Hepatocyte (in vitro differentiated cells): ENCODE measurements around the gene C9orf50. TPM values are rescaled to one million over a fixed set of nuclear protein-coding genes. Genes with fewer than 3 reads are reported as not detected.
A peak's percentile ranks its signal among the peaks of the same experiment; 100 is the strongest.

ENCODE experiments used
- DNase-seq: peaks from one replicate; pipeline ENCODE4 v3.0.0-alpha.2; 2016; ENCODE audit warnings: low spot score
- H2AFZ ChIP-seq: fragments of 200-600 bp; sonication (generic); 2 replicates; pipeline ENCODE4 v1.6.0; 2016; ENCODE audit warnings: antibody characterized with exemption, mild to moderate bottlenecking
- H3K27ac ChIP-seq: fragments of 200-600 bp; sonication (generic); 2 replicates; pipeline ENCODE4 v1.5.1; 2016; ENCODE audit warnings: mild to moderate bottlenecking
- H3K27me3 ChIP-seq: fragments of 200-600 bp; sonication (generic); 2 replicates; pipeline ENCODE4 v1.6.1; 2016
- H3K36me3 ChIP-seq: fragments of 200-600 bp; sonication (generic); replicated peaks from 2 replicates; pipeline ENCODE4 v1.5.1; 2016; ENCODE audit warnings: low read depth; ENCODE audit not compliant: insufficient read depth
- H3K4me1 ChIP-seq: fragments of 200-600 bp; sonication (generic); 2 replicates; pipeline ENCODE4 v1.5.1; 2016; ENCODE audit warnings: mild to moderate bottlenecking, moderate library complexity; ENCODE audit not compliant: insufficient read depth
- H3K4me2 ChIP-seq: fragments of 200-600 bp; sonication (generic); 2 replicates; pipeline ENCODE4 v1.6.0; 2016
- H3K4me3 ChIP-seq: fragments of 200-600 bp; sonication (generic); 2 replicates; pipeline ENCODE4 v1.5.1; 2016; ENCODE audit warnings: mild to moderate bottlenecking
- H3K79me2 ChIP-seq: fragments of 200-600 bp; sonication (generic); 2 replicates; pipeline ENCODE4 v1.6.0; 2017; ENCODE audit warnings: mild to moderate bottlenecking
- H3K9me2 ChIP-seq: fragments of 200-600 bp; sonication (generic); replicated peaks from 2 replicates; pipeline ENCODE4 v1.6.0; 2017; ENCODE audit warnings: mild to moderate bottlenecking; ENCODE audit not compliant: insufficient read depth
- H3K9me3 ChIP-seq: fragments of 200-600 bp; sonication (generic); 2 replicates; pipeline ENCODE4 v1.5.1; 2016; ENCODE audit warnings: low read depth, mild to moderate bottlenecking
- H4K20me1 ChIP-seq: fragments of 200-600 bp; sonication (generic); 2 replicates; pipeline ENCODE4 v1.6.0; 2016; ENCODE audit warnings: mild to moderate bottlenecking; ENCODE audit not compliant: insufficient read depth, poor library complexity, severe bottlenecking
- EZH2 ChIP-seq: fragments of 200-600 bp; sonication (generic); IDR thresholded peaks from 2 replicates; pipeline ENCODE4 v1.6.1; 2016; ENCODE audit warnings: antibody characterized with exemption, mild to moderate bottlenecking, borderline replicate concordance
- EZH2phosphoT487 ChIP-seq: fragments of 200-600 bp; sonication (generic); IDR thresholded peaks from one replicate; pipeline ENCODE4 v1.6.1; 2018; ENCODE audit warnings: antibody characterized with exemption, mild to moderate bottlenecking, low read depth, moderate library complexity; ENCODE audit not compliant: unreplicated experiment, severe bottlenecking
- WGBS: methylation state at CpG from one replicate; pipeline ENCODE4 v1.1.6; 2016; ENCODE audit warnings: low lambda C conversion rate; ENCODE audit errors: missing lambda C conversion rate; 5-methylcytosine and 5-hydroxymethylcytosine counted together
- polyA plus RNA-seq: library from polyadenylated mRNA; unstranded; fragments of >200 nt; fragmentation: Nextera tagmentation; extraction: Ambion mirVana; gene quantifications from 2 replicates; pipeline ENCODE4 v1.2.1, GENCODE V29; 2016
- total RNA-seq: library from RNA; depleted of rRNA; stranded (reverse); fragments of >200 nt; gene quantifications from 2 replicates; pipeline ENCODE4 v1.2.3, GENCODE V29; 2014
- TF ChIP-seq, protein P1 (sequence below): fragments of 200-600 bp; sonication (generic); IDR thresholded peaks from 2 replicates; pipeline ENCODE4 v1.5.1; 2016; ENCODE audit warnings: antibody characterized with exemption, mild to moderate bottlenecking; ENCODE audit not compliant: poor library complexity

C9orf50 gene
- total and polyA plus RNA-seq, 2 experiments from 2014 or later, result not detected

GRCh38 chr9:129586245-129586644 is 34.7 kb downstream of the C9orf50 start:
- TF ChIP-seq, protein P1, sequence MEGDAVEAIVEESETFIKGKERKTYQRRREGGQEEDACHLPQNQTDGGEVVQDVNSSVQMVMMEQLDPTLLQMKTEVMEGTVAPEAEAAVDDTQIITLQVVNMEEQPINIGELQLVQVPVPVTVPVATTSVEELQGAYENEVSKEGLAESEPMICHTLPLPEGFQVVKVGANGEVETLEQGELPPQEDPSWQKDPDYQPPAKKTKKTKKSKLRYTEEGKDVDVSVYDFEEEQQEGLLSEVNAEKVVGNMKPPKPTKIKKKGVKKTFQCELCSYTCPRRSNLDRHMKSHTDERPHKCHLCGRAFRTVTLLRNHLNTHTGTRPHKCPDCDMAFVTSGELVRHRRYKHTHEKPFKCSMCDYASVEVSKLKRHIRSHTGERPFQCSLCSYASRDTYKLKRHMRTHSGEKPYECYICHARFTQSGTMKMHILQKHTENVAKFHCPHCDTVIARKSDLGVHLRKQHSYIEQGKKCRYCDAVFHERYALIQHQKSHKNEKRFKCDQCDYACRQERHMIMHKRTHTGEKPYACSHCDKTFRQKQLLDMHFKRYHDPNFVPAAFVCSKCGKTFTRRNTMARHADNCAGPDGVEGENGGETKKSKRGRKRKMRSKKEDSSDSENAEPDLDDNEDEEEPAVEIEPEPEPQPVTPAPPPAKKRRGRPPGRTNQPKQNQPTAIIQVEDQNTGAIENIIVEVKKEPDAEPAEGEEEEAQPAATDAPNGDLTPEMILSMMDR, result no peak
- no peak for TF ChIP-seq EZH2
- TF ChIP-seq EZH2phosphoT487, result no peak
- Histone ChIP-seq H4K20me1 (no peaks in the 10 kb centered on the region), H3K27me3 (no peaks in the 10 kb centered on the region), H3K4me3 (no peak overlapping the region), H3K4me2 (no peak overlapping the region), H2AFZ (no peak overlapping the region), H3K27ac (no peak overlapping the region), H3K9me3 (no peaks in the 10 kb centered on the region), H3K9me2 (no peaks in the 10 kb centered on the region), H3K4me1 (peaks cover 10% of the 10 kb centered on the region), H3K79me2 (no peaks in the 10 kb centered on the region), H3K36me3 (no peaks in the 10 kb centered on the region)
- no peak for DNase-seq
- WGBS, result 100% methylated on average over 1 of the region's 1 CpG

GRCh38 chr9:129585352-129585751 is 35.5 kb downstream of the C9orf50 start:
- DNase-seq, result no peak
- no peaks in the 10 kb centered on the region for H3K79me2 ChIP-seq
- peaks cover 10% of the 10 kb centered on the region for H3K4me1 ChIP-seq
- no peak overlapping the region for H3K4me2 ChIP-seq
- no peak overlapping the region for H3K27ac ChIP-seq
- no peak overlapping the region for H2AFZ ChIP-seq
- no peaks in the 10 kb centered on the region for H3K9me2 ChIP-seq
- H3K36me3 ChIP-seq, result no peaks in the 10 kb centered on the region
- no peak for TF ChIP-seq EZH2
- TF ChIP-seq EZH2phosphoT487, result no peak
- TF ChIP-seq, protein P1, result no peak
- H3K4me3 ChIP-seq, result no peak overlapping the region
- H4K20me1 ChIP-seq, result no peaks in the 10 kb centered on the region
- 100% methylated on average over 1 of the region's 1 CpG for whole genome bisulfite sequencing
- no peaks in the 10 kb centered on the region for H3K9me3 ChIP-seq
- H3K27me3 ChIP-seq, result no peaks in the 10 kb centered on the region

DNA sequence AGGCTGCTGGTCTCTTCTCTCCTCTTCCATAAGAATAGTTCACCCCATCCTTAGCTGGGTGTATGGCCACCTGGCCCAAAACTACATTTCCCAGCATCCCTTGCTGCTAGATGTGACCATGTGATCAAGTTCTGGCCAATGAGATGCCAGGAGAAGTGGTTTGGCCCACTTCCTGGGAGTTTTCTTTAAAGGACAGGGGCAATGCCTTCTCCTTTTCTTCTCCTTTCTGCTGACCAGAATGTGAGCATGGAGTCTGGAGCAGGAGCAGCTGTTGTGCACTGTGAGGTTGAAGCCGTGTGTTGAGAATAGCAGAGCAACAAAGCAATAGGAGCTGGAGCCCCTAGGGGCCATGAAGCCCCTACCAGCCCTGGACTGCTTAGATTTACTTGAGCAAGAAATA is 36.8 kb downstream of the C9orf50 start:
- Histone ChIP-seq H3K27ac (peak overlapping the region; percentile 52), H3K9me3 (no peaks in the 10 kb centered on the region), H3K27me3 (no peaks in the 10 kb centered on the region), H3K4me3 (no peak overlapping the region), H3K79me2 (no peaks in the 10 kb centered on the region), H3K4me1 (peaks cover 10% of the 10 kb centered on the region), H3K36me3 (no peaks in the 10 kb centered on the region), H4K20me1 (no peaks in the 10 kb centered on the region), H3K4me2 (no peak overlapping the region), H3K9me2 (no peaks in the 10 kb centered on the region), H2AFZ (peak overlapping the region; percentile 80)
- DNase-seq, result peak; percentile 80
- WGBS, result 90% methylated on average over 1 of the region's 1 CpG
- no peak for TF ChIP-seq EZH2
- TF ChIP-seq, protein P1, result no peak
- TF ChIP-seq EZH2phosphoT487, result no peak
